Activated CD4-positive, alpha-beta T cell treated with anti-CD3 and anti-CD28 coated beads, Interleukin-2, amount 50 U/mL, for 16 hours (primary cell): ENCODE data around the gene KRTAP2-3.
"Not testable (repeated sequence)": the region's sequence is repeated elsewhere in the genome, so short reads cannot be mapped to it uniquely, and the experiment has no call there.

Experiments
- DNase-seq: peaks from one replicate; pipeline ENCODE4 v3.0.0-alpha.2; 2020

Gene KRTAP2-3

GRCh38 chr17:41060052-41060604 is at the start of gene KRTAP2-3:
KRTAP2-3 (minus strand) TSS chr17:41060114; CDS start chr17:41060050, 64 bp downstream.
- no peak for DNase-seq

GRCh38 chr17:41108728-41109386 is 48.9 kb upstream of the KRTAP2-3 start:
- not testable (repeated sequence) for DNase-seq

DNA sequence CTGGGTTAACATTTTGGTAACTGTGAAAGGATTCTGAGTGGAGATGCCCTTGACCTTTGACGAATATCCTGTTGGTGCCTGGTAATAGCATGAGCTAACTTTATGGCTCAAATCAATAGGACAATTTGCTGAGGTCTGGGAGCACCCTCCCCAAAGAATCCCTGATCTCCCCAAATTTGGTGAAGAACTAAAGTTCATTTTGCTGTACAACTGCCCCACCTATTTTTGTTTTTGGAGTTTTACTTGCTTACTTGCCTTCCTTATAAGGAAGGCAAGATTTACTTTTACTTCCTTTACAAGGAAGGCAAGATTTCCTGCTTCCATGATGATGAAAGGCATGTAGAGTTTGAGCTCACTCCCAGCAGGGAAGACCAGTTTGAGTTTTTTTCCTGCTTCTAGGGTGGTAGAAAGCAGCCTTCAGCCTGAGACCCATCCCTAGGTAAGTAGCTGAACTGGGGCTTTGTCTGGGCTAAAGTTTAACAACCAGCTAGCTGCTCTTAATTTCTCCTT is 48.1 kb upstream of the KRTAP2-3 start:
- DNase-seq, result no peak

- not testable (repeated sequence) for DNase-seq
These were observed 45.4 kb upstream of the KRTAP2-3 start, which contains the start of gene KRTAP4-9 for GRCh38 chr17:41105347-41105746. KRTAP4-9 (plus strand) TSS chr17:41105389; CDS start chr17:41105389, 0 bp downstream.

DNA sequence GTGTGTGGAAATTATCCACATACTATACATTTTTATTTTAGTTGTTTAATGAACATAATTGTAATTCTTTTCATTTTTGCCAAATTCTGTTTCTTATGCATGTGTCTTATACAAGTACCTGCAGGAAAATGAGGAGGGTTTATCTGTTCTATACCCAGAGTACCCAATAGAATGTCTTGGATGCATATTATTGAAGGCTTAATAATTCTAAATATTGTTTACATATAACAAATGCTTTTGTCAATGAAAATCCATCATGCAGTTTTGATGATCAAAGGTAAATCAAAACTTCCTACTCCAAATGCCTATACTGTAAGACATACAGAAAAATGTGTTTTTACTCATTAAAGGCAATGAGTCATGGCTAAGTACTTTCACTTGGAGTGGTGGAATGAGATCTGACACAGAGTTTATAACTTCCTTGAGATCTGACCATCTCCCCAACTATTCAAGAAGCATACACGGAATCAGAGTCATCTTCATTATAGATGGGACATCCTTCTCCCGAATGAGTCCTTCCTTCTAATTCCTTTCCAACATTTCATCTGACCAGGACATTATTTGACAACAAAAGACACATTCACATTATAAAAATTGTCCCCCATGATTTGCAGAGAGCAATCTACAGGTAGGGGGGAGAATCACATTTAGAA is 44.6 kb upstream of the KRTAP2-3 start:
- DNase-seq, result not testable (repeated sequence)

DNA sequence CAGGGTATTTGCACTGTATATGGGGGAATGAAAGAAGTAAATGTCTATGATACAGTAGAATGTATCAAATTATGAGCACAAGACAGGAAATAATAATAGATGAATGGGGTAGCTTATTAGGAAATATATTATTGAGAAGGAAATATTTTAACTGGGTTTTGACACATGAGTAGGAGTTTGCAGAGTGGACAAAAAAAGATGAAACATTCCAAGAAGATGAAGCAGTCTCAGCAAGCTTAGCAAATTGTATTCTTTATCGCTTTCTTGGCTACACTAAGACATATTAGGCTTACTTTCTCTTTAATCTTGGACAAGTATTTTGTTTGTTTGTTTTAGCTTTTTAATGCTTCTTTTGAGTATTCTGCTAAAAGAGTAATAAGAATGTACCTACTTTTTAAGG is 44.0 kb upstream of the KRTAP2-3 start:
- DNase-seq, result no peak

DNA sequence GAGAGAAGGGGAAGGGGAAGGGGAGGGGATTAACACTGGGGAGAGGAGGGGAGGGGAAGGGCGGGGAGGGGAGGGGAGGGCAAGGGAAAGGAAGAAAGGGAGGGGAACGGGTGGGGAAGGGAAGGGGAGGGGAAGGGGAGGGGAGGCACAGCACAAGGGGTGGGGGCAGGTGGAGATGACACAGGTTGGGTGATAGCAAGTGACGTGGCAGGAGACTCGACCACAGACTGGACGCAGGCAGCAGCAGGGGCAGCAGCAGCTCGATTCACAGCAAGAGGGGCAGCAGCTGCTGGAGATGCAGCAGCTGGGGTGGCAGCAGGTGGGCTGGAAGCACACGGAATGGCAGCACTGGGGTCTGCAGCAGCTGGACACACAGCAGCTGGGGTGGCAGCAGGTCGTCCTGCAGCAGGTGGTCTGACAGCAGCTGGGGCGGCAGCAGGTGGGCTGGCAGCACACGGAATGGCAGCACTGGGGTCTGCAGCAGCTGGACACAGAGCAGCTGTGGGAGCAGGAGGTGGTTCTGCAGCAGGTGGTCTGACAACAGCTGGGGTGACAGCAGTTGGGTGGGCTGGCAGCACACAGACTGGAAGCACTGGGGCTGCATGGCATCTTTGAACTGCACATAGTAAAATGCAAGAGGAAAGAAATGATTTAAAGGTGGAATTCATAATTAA is 41.8 kb upstream of the KRTAP2-3 start, which contains the start of gene KRTAP4-16:
TSS of gene KRTAP4-16 (minus strand) at position 624 of the 674 bp plus-strand sequence. CDS start at position 624, 0 bp downstream.
- DNase-seq, result no peak

- not testable (repeated sequence) for DNase-seq
These were observed 40.0 kb upstream of the KRTAP2-3 start for GRCh38 chr17:41099682-41100480.

GRCh38 chr17:41098481-41098880 is 38.6 kb upstream of the KRTAP2-3 start:
- no peak for DNase-seq

DNA sequence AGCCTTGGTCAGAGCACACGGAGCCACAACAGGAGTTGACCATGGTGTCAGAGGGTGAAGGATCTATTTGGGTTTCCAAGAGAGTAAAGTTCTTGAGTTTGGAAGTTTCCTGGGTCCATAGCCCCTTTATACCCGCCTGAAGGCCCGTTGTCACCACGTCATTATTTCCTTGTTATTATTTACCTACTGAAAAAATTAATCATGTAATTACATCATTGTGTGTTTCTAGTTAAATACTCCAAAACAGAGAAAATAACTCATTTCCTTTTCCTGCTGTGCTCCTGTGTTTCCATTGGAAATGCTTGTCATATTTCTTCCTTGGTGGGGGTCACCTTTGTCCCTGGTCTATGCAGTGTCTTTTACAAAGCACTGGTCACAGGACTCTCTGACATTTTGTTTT is 38.1 kb upstream of the KRTAP2-3 start, which contains the start of gene KRTAP4-8:
TSS of gene KRTAP4-8 (minus strand) at position 101 of the 400 bp plus-strand sequence. CDS start at position 43, 58 bp downstream.
- DNase-seq, result no peak

- DNase-seq, result no peak
These were observed 36.1 kb upstream of the KRTAP2-3 start for GRCh38 chr17:41096055-41096454.

DNA sequence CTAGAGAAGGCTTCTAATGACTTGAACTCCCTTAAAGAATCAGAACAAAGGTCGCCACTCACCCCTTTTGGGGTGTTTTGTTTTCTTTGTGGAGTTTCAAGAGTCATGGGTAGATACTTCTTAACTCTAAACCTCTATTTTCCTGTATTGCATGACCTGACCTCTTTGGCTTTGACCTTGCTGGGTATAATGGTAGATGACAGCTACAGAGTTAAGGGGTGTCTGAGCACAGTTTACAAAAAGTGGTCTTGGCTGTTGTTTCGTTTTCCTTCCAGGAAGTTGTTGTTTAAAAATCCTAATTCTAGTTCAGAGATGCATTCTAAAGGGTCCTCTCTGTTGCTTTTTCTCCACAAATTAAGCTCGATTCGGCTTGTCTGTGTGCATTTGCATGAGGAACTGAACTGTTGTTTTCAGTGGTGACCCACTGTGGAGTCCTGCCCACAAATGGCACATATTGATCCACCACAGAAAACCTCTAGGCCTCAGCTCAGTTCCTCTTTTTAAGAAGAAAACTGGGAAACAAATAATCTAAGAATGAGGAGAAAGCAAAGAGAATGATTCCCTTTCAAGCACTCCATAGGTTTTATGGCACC is 28.9 kb upstream of the KRTAP2-3 start:
- DNase-seq, result not testable (repeated sequence)

DNA sequence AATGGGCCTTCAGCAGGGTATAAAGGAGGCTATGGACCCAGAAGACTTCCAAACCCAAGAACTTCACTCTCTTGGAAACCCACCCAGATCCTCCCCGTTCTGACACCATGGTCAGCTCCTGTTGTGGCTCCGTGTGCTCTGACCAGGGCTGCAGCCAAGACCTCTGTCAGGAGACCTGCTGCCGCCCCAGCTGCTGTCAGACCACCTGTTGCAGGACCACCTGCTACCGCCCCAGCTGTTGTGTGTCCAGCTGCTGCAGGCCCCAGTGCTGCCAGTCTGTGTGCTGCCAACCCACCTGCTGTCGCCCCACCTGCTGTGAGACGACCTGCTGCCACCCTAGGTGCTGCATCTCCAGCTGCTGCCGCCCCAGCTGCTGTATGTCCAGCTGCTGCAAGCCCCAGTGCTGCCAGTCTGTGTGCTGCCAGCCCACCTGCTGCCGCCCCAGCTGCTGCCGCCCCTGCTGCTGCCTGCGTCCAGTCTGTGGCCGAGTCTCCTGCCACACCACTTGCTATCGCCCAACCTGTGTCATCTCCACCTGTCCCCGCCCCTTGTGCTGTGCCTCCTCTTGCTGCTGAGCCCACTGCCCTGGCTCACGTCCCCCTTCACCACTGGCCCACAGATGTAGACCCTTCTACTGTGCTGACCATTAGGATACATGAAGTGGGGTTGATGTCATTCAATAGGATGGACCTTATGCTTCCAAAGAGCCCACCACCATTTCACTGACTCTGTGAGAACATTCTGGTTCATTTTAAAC is 24.4 kb upstream of the KRTAP2-3 start, which contains the start of gene KRTAP4-7:
TSS of gene KRTAP4-7 (plus strand) at position 51 of the 757 bp plus-strand sequence. CDS start at position 108, 57 bp downstream.
- DNase-seq, result not testable (repeated sequence)

- DNase-seq, result not testable (repeated sequence)
These were observed 23.5 kb upstream of the KRTAP2-3 start for GRCh38 chr17:41083427-41083826.

GRCh38 chr17:41082626-41083025 is 22.7 kb upstream of the KRTAP2-3 start:
- DNase-seq, result no peak

- no peak for DNase-seq
These were observed 16.9 kb upstream of the KRTAP2-3 start for GRCh38 chr17:41076788-41077187.

DNA sequence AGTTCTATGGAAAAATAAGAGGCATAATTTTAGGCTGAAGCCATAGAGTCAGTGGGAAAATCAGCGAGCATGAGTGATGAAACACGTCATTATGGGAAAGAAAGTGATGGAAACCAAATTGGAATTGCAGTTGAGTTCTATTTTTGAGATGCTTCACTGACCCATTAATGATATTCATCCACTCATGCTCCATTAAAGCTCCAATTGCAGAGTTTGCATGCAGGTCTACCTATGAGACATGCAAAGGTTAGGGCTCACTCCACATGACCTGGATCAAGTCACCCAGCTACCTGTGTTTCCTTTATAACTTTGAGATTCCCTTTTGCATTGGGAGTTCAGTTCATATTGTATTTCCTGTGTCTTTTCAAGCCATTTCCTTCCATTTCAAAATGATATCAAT is 13.8 kb upstream of the KRTAP2-3 start:
- no peak for DNase-seq

DNA sequence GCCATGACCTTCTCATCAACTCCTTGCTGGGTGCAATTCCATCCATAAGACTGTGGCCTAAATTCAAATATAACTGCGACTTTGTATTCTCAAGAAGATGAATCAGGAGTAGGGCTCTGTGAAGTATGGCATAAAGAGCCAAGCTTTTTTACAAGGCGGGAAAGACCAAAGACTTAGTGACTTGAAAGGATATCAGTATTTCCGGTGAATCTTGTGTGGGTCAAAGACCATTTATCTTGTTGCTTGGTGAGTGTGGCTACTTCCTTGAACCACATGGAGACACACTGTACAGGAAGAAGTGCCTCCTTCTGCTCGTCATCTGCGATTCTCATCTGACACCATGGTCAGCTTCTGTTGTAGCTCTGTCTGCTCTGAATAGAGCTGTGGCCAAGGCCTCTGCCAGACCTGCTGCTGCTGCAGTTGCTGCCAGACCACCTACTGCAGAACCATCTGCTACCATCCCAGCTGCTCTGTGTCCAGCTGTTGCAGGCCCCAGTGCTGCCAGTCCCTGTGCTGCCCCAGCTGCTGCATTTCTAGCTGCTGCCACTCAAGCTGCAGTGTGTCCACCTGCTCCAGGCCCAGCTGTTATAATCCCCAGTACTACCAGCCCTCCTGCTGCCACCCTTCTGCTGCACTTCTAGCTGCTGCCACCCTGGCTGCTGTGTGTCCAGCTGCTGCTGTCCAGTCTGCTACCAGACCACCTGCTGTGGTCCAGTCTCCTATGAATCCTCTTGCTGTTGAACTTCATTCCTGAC is 11.9 kb upstream of the KRTAP2-3 start:
- DNase-seq, result no peak

GRCh38 chr17:41069031-41069430 is 9.1 kb upstream of the KRTAP2-3 start:
- no peak for DNase-seq

GRCh38 chr17:41067281-41067680 is 7.4 kb upstream of the KRTAP2-3 start:
- DNase-seq, result no peak
